GM12891 (cell line): ENCODE data around the gene HDAC1.

ENCODE experiments used
- DNase-seq: peaks from one replicate; pipeline ENCODE4 v3.0.0; 2011; ENCODE audit warnings: low spot score; ENCODE audit not compliant: insufficient read length
- FAIRE-seq: peaks from 2 replicates; lab custom pipeline; 2011; peaks lifted over from hg19 to GRCh38; lab: Jason Lieb, UNC
- PAX5 ChIP-seq: IDR thresholded peaks from 2 replicates; pipeline ENCODE4 v1.6.1; 2011; ENCODE audit warnings: low read length, moderate library complexity, mild to moderate bottlenecking; ENCODE audit not compliant: insufficient read depth, severe bottlenecking
- POLR2A ChIP-seq: IDR thresholded peaks from 2 replicates; pipeline ENCODE4 v1.6.1; 2011; ENCODE audit warnings: low read depth, low read length, control low read depth
- POLR2AphosphoS5 ChIP-seq: IDR thresholded peaks from 2 replicates; pipeline ENCODE4 v1.6.1; 2011; ENCODE audit warnings: low read depth, low read length, control low read depth
- POU2F2 ChIP-seq: IDR thresholded peaks from 2 replicates; pipeline ENCODE4 v1.6.1; 2011; ENCODE audit warnings: low read depth, mild to moderate bottlenecking, control low read depth, low read length, moderate library complexity
- SPI1 ChIP-seq: IDR thresholded peaks from 2 replicates; pipeline ENCODE4 v1.6.1; 2011; ENCODE audit warnings: low read depth, low read length, control low read depth
- TAF1 ChIP-seq: IDR thresholded peaks from 2 replicates; pipeline ENCODE4 v1.6.1; 2011; ENCODE audit warnings: low read depth, low read length, control low read depth

The HDAC1 gene

GRCh38 chr1:32373996-32374592 is 82.2 kb downstream of the HDAC1 start:
- DNase-seq: no peak
- TF ChIP-seq PAX5 (no peak), SPI1 (no peak), POLR2A (no peak), TAF1 (no peak), POU2F2 (no peak), POLR2AphosphoS5 (no peak)
- no peak for FAIRE-seq

DNA sequence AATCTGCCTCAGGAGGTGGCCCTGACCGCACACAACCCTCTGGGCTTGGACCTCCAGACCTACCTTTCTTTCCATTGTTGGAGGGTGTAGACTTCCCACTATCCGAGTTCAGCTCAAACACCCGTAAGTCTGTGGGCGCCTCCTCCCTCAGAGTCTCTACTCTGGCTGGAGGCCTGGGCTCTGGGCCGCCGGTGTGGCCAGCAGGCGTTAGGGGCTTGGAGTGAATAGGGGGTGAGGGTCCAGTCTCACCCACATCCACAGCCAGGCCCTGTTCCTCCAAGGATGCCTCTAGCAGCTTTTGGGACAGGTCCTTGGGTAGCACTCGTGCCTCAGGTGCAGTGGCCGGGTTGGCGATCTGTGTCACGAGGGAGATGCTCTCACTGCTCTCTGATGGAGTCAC is 84.3 kb downstream of the HDAC1 start:
- DNase-seq (no peak), FAIRE-seq (no peak)
- TF ChIP-seq PAX5 (no peak), SPI1 (no peak), POLR2A (no peak), TAF1 (no peak), POLR2AphosphoS5 (no peak), POU2F2 (no peak)

GRCh38 chr1:32377541-32378220 is 85.8 kb downstream of the HDAC1 start:
- DNase-seq (no peak), FAIRE-seq (no peak)
- no peak for TF ChIP-seq TAF1
- TF ChIP-seq SPI1: no peak

DNA sequence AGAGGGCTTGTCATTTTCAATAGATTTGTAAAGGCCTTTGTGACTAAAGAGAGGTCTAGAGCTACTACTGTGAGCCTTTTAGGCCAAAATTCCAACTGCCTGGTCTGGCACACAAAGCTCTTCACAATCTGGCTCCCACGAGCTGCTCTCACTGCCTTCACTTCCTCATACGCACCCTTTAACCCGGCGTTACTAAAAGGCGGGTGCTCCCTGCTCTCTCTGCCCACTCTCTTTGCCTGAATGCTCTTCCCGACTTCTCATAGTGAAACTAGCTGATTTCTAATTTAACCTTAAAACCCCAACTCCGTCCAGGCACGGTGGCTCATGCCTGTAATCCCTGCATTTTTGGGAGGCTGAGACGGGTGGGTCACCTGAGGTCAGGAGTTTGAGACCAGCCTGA is 88.2 kb downstream of the HDAC1 start:
- FAIRE-seq: no peak
- DNase-seq: no peak
- TF ChIP-seq POU2F2: no peak
- no peak for TF ChIP-seq PAX5
- TF ChIP-seq TAF1: no peak
